Stimulated activated naive CD8-positive, alpha-beta T cell treated with anti-CD3 and anti-CD28 coated beads, Interleukin-15, Interleukin-2, amounts not matched to agents 100 U/mL and 50 U/mL, for 24 hours (primary cell): ENCODE measurements around the gene PSG3.
"Not testable (repeated sequence)": the region's sequence is repeated elsewhere in the genome, so short reads cannot be mapped to it uniquely, and the experiment has no call there.

Experiments
- ATAC-seq: fragments of 150-1000 bp; cut with Tn5 transposase; one replicate; pipeline ENCODE4 v1.10.0; 2021
- DNase-seq: peaks from one replicate; pipeline ENCODE4 v3.0.0; 2021

Gene PSG3

DNA sequence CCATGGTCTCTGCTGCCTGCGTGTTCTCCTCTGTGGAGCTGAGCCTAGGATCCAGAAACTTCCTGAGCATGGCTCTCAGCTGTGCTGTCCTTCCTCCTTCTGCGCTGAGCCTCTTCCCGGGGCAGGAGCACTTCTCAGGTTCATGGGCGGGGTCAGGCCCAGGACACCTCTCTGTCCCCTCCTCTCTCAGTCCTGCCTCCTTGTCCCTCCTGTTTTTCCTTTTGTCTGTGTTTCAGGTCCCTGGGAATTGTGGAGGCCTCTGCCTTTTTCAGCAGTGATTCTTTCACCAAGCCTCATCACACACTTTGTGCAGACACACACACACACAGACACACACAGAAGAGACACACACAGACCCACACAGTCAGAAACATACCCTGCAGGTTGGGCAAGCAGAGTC, at the start of gene PSG3:
TSS of gene PSG3 (minus strand) at position 101 of the 400 bp plus-strand sequence. CDS start at position 4, 97 bp downstream.
- not testable (repeated sequence) for ATAC-seq, DNase-seq

GRCh38 chr19:42788766-42789165, 48.5 kb upstream of the PSG3 start:
- ATAC-seq, result not testable (repeated sequence)

GRCh38 chr19:42787766-42788165, 47.5 kb upstream of the PSG3 start:
- not testable (repeated sequence) for ATAC-seq, DNase-seq

More at GRCh38 chr19:42788766-42789165, 48.5 kb upstream of the PSG3 start:
- DNase-seq, result not testable (repeated sequence)

DNA sequence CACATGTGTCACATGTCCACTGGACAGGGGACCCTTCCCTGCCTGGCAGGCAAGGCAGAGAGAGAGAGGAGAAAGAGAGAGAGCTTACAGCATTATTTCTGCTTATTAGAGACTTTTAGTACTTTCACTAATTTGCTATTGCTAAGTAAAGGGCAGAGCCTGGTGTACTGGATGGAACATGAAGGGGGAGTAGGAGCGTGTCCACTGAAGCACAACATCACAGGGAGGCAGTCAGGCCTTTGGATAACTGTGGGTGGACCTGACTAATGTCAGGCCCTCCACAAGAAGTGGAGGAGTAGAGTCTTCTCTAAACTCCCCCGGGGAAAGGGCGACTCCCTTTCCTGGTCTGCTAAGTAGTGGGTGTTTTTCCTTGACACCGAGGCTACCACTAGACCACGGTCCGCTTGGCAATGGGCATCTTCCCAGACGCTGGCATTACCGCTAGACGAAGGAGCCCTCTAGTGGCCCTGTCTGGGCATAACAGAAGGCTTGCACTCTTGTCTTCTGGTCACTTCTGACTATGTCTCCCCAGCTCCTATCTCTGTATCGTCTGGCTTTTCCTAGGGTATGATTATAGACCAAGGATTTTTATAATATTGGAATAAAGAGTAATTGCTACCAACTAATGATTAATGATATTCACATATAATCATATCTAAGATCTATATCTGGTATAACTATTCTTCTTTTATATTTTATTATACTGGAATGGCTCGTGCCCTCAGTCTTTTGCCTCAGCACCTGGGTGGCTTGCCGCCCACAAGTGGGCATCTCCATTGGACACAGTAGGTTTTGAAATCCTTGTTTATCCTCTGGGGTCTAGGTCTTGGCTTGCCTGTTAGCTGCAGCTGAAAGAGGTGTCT, 36.7 kb upstream of the PSG3 start:
- not testable (repeated sequence) for ATAC-seq
- peak; percentile 56 for DNase-seq

GRCh38 chr19:42774510-42775158, 34.4 kb upstream of the PSG3 start:
- ATAC-seq, DNase-seq: not testable (repeated sequence)

- DNase-seq, result not testable (repeated sequence)
Measured at GRCh38 chr19:42767319-42767718, 27.0 kb upstream of the PSG3 start.

GRCh38 chr19:42766871-42767270, 26.6 kb upstream of the PSG3 start:
- ATAC-seq, DNase-seq: not testable (repeated sequence)

More at GRCh38 chr19:42767319-42767718, 27.0 kb upstream of the PSG3 start:
- not testable (repeated sequence) for ATAC-seq

DNA sequence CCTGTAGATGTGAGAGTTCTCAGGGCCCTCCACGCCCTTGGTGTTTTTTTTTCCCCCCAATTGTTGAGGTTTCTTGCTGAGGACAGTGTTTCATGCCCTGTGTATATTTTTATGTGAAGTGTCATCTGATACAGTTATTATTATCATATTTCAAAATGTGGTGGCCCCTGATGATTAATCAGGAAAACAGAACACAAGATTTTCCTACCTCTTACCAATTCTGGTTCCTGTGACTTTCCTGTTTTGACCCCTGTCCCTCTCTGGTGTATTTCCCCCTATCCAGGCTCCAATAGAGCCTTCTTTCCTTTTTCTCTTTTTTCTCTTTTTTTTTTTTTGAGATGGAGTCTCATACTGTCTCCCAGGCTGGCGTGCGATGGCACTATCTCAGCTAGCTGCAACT, 24.6 kb upstream of the PSG3 start:
- DNase-seq (no peak), ATAC-seq (no peak)

DNA sequence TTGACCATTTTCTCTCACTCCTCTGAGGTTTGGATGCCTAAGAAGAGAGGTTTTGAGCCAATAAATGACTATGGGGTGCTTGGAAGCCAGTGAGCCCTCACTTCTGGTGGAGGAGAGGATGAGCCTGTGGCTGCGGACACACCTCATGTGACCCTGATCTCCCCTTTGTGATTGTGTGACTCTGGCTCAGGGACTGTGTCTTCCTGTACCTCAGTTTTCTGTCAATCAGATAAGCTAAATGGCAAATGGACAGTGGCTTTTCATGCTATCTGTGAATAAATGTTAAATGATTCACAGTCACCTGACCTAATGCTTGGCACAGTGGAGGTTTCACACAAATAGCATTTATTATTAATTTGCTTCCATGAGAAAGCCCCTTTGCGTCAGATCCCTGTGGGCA, 22.5 kb upstream of the PSG3 start:
- ATAC-seq (no peak), DNase-seq (no peak)

GRCh38 chr19:42761924-42762295, 21.6 kb upstream of the PSG3 start:
- ATAC-seq, DNase-seq: not testable (repeated sequence)

DNA sequence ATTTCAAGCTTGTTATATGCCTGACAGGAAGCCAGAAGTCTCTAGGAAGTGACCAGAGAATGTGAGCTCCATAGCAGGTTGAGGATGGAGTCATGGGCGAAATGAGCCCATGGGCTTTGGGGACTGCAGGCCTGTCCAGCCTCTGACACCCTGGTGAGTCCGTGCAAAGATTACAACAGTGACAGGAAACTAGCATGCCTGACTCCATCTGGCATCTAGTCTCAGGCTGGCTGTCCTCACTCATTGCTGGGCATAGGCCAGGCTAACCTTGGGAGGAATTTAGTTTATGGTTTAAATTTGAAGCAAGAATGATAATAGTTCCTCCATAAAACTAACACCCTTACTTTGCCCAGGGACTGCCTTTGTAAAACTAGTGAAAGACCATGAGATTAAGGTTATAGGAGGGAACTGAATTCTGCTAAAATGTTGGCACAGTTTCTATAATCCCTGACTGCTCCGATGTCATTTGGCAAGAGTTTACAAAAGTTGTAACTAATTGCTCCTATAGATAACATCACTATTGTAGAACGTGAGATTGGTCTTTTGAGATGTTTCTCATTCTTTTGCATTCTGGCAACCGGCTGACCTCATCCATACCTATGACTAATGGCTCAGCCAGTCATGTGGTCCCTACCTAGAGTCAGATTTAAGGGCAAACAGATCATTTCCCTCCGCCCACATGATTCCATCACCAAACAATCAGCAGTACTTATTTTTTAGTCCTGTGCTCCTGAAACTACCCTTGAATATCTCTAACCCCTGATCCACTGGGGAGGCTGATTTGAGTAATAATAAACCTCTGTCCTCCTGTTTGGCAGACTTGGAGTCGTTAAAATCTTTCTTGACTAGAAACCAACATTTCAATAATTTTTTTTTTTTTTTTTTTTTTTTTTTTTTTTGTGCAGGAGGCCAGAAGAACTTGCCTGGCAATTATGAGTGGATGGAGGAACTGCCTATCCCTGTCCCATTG, 21.0 kb upstream of the PSG3 start:
- DNase-seq, ATAC-seq: not testable (repeated sequence)

GRCh38 chr19:42758667-42759066, 18.4 kb upstream of the PSG3 start:
- peak; percentile 16 for DNase-seq
- ATAC-seq, result not testable (repeated sequence)

GRCh38 chr19:42752246-42752645, 12.0 kb upstream of the PSG3 start:
- ATAC-seq, DNase-seq: not testable (repeated sequence)

GRCh38 chr19:42741726-42742607, 1.7 kb upstream of the PSG3 start:
- ATAC-seq, result not testable (repeated sequence)

DNA sequence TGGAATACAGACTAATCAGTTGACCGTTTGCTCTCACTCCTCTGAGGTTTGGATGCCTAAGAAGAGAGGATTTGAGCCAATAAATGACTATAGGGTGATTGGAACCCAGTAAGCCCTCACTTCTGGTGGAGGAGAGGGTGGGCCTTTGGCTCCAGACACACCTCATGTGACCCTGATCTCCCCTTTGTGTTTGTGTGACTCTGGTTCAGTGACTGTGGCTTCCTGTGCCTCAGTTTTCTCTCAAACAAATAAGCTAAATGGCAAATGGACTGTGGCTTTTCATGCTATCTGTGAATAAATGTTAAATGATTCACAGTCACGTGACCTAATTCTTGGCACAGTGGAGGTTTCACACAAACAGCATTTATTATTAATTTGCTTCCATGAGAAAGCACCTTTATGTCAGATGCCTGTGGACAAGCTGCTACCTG, 2.7 kb downstream of the PSG3 start:
- ATAC-seq, DNase-seq: not testable (repeated sequence)

More at GRCh38 chr19:42741726-42742607, 1.7 kb upstream of the PSG3 start:
- DNase-seq, result peak; percentile 11

DNA sequence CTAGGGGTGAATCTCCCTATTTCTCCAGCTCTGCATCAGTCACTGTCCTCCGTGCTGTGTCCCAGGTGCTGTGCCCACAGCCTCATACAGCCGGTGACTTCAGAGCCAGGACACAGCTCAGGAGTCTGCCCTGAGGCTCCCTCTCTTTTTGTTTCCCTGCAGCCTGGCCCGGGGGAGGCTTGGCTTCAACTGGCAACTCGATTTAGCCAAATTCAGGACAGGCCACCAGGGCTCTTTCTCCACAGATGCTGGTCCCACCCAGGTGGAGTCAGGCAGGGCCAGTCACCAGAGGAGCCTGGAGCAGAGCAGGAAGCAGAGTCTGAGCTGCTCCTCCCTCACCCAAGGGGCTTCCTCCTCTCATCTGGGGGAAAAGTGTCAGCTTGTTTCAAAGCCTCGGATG, 11.9 kb downstream of the PSG3 start:
- not testable (repeated sequence) for ATAC-seq

DNA sequence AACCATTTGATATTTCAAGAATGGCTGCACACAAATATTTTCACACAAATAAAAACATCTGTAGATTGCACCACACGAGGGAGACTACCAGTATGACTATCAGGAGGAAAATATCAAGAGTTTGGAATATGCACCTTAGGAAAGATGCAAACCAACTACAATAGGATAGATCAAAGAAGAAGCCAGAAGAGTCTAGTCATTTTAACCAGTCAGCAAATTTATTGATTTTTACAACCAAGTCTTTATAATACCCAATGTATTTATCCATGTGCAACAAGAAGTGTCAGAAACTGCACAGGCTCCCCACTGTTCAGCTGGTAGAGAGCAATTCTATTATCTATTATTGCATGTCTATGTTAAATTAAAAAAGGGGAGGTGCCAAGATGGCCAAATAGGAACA, 26.3 kb downstream of the PSG3 start:
- not testable (repeated sequence) for ATAC-seq, DNase-seq

More for the DNA sequence above, 11.9 kb downstream of the PSG3 start:
- DNase-seq, result not testable (repeated sequence)

DNA sequence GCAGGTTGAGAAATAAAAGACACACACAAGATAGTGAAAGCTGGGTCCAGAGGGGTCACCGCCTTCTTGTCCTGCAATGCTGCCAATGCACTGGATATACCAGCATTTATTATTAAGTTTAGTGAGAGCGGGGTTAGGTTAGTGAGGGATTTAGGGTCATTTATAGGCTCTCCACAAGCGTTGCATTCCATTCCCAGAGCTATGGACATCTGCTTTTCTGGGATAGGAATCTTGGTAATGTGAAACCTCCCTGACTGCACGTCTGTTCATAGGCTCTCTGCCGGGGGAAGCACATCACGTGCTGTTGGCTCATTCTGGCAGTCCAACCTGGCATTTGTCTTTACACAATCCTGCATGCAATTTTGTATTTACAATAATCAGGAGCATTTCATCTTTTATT, 27.5 kb downstream of the PSG3 start:
- not testable (repeated sequence) for ATAC-seq, DNase-seq

GRCh38 chr19:42710986-42711385, 29.3 kb downstream of the PSG3 start:
- DNase-seq, ATAC-seq: not testable (repeated sequence)

GRCh38 chr19:42697884-42698283, 42.4 kb downstream of the PSG3 start:
- ATAC-seq (no peak), DNase-seq (no peak)
